Measurements from ENCODE around the gene JCAD. TPM values are rescaled to one million over a fixed set of nuclear protein-coding genes. Genes with fewer than 3 reads are reported as not detected.

Gene JCAD
- total RNA-seq, 1 experiment from 2014 or later: 0.77 TPM

- no peak overlapping the region for H3K4me2 ChIP-seq (ENCODE audit: insufficient read depth, insufficient read length, low read length)
- no peak; the same call in 2 of the 3 replicates for TF ChIP-seq CTCF (conservative IDR thresholded peaks at IDR 0.05)
These were observed 19.8 kb downstream of the JCAD start for GRCh38 chr10:30039567-30039966.

More at GRCh38 chr10:30039567-30039966, 19.8 kb downstream of the JCAD start:
- Histone ChIP-seq H3K23me2 (ENCODE audit: insufficient read length, low read depth, low read length, poor library complexity, severe bottlenecking) (no peaks in the 10 kb centered on the region), H3K56ac (ENCODE audit: insufficient read length, low read depth, low read length) (no peak overlapping the region), H2BK12ac (ENCODE audit: insufficient read length, low read depth, low read length) (no peak overlapping the region), H3K4ac (ENCODE audit: low read depth, low read length) (no peak overlapping the region), H3K9me3 (ENCODE audit: control insufficient read depth, low read depth, low read length) (no peaks in the 10 kb centered on the region), H4K8ac (replicated peaks; ENCODE audit: insufficient read length, low read depth, low read length) (no peak overlapping the region), H2BK120ac (ENCODE audit: low read depth, low read length, poor library complexity, severe bottlenecking) (no peak overlapping the region), H3K9ac (ENCODE audit: extremely low read depth, insufficient read length, low read length) (no peak overlapping the region), H4K20me1 (ENCODE audit: control insufficient read depth, insufficient read depth, insufficient read length) (no peaks in the 10 kb centered on the region), H2BK5ac (ENCODE audit: insufficient read length, low read length) (no peak overlapping the region), H3K27ac (ENCODE audit: insufficient read length, low read depth, low read length) (no peak overlapping the region), H2AK5ac (ENCODE audit: insufficient read length, low read length) (no peak overlapping the region), H3K79me1 (ENCODE audit: insufficient read depth, low read depth, low read length, poor library complexity, severe bottlenecking) (no peaks in the 10 kb centered on the region), H3K27me3 (ENCODE audit: insufficient read depth, low read length) (no peaks in the 10 kb centered on the region), H2BK15ac (ENCODE audit: low read depth, low read length) (no peak overlapping the region), H3K18ac (ENCODE audit: insufficient read length, low read depth, low read length) (no peak overlapping the region), H3T11ph (ENCODE audit: low read length) (no peak overlapping the region), H4K91ac (ENCODE audit: insufficient read length, low read depth, low read length) (no peak overlapping the region), H3K23ac (ENCODE audit: insufficient read length, low read depth, low read length) (no peak overlapping the region), H4K5ac (ENCODE audit: insufficient read length, low read depth, low read length) (no peak overlapping the region), H3K14ac (ENCODE audit: insufficient read depth, low read length) (no peak overlapping the region), H3K79me2 (ENCODE audit: insufficient read depth, low read length) (no peaks in the 10 kb centered on the region), H2BK20ac (ENCODE audit: low read depth, low read length, poor library complexity, severe bottlenecking) (no peak overlapping the region), H3K4me1 (ENCODE audit: insufficient read depth, low read length) (peaks cover 3% of the 10 kb centered on the region; the same call in 1 of the 2 replicates), H2AFZ (ENCODE audit: low read length) (no peak overlapping the region)
- Mint-ChIP-seq H3K27me3 (ENCODE audit: low read depth) (peaks cover 2% of the 10 kb centered on the region), H3K9me3 (no peaks in the 10 kb centered on the region), H3K4me3 (no peak overlapping the region), H3K27ac (no peak overlapping the region; a peak in 1 of 7 replicates), H3K4me1 (peaks cover 25 to 28% of the 10 kb centered on the region in 2 experiments), H3K36me3 (ENCODE audit: insufficient read depth in 1 of 3, low read depth in 3 of 3) (no peaks in the 10 kb centered on the region)
- no peak for DNase-seq
- whole genome bisulfite sequencing (ENCODE audit: extremely low coverage, insufficient read length, low lambda C conversion rate): no CpG with 5 or more reads among the region's 14 CpGs
